Measurements from ENCODE around the gene DTNBP1. TPM values are rescaled to one million over a fixed set of nuclear protein-coding genes. Genes with fewer than 3 reads are reported as not detected.
A peak's percentile ranks its signal among the peaks of the same experiment; 100 is the strongest.

DTNBP1 gene
- total and polyA plus RNA-seq, 4 experiments from 2014 or later = 24.1 to 34.8 (median 29.2) TPM

GRCh38 chr6:15489261-15489962, 173.4 kb downstream of the DTNBP1 start:
- Histone ChIP-seq H3K9me3 (ENCODE audit: control insufficient read depth in 1 of 2, low read length in 2 of 2) (no peaks in the 10 kb centered on the region), H3K27me3 (ENCODE audit: insufficient read depth, low read length) (no peaks in the 10 kb centered on the region), H3K36me3 (ENCODE audit: insufficient read depth, low read length) (peaks cover 10% of the 10 kb centered on the region), H3K27ac (ENCODE audit: low read depth, low read length) (no peak overlapping the region), H3K4me3 (ENCODE audit: low read length in 2 of 2) (no peak overlapping the region), H3K4me1 (ENCODE audit: insufficient read depth, low read length) (peaks cover 7% of the 10 kb centered on the region)
- intact Hi-C loops (cut with micrococcal nuclease) = no loop called here
- CTCF ChIA-PET (ENCODE audit: partially characterized antibody) = interaction anchor here (1.1 to 1.8 kb wide), 2 partner anchors 1277 to 1361 kb away, joined by 3 to 6 read pairs; no protein-coding TSS in a partner anchor
- no peak for DNase-seq
- no peak overlapping the region for H3K4me3 Mint-ChIP-seq
- H3K9me3 Mint-ChIP-seq = peaks cover 0 to 2% (median 0%) of the 10 kb centered on the region in 8 donors
- H3K4me1 Mint-ChIP-seq = peaks cover 21 to 30% (median 23%) of the 10 kb centered on the region in 4 donors
- POLR2A ChIA-PET (ENCODE audit: partially characterized antibody) = no interaction called here
- H3K27me3 Mint-ChIP-seq = no peaks in the 10 kb centered on the region
- H3K27ac Mint-ChIP-seq = peak overlapping the region in 6 of 7 donors; percentile 15 to 73 (median 61)
- peaks cover 13 to 31% of the 10 kb centered on the region in 2 donors for H3K36me3 Mint-ChIP-seq

- H3K27ac Mint-ChIP-seq = peak overlapping the region in 1 of 7 donors; percentile 29
These were observed 175.6 kb downstream of the DTNBP1 start for GRCh38 chr6:15487262-15487661.

GRCh38 chr6:15485936-15486335, 176.9 kb downstream of the DTNBP1 start:
- no peak overlapping the region for H3K4me3 ChIP-seq (ENCODE audit: low read length in 2 of 2)
- no peak overlapping the region for H3K27ac ChIP-seq (ENCODE audit: low read depth, low read length)
- peaks cover 16% of the 10 kb centered on the region for H3K4me1 ChIP-seq (ENCODE audit: insufficient read depth, low read length)
- CTCF ChIA-PET (ENCODE audit: partially characterized antibody) = interaction anchor here (0.6 to 1.7 kb wide), 2 partner anchors 23 to 987 kb away, joined by 3 to 4 read pairs; no protein-coding TSS in a partner anchor
- intact Hi-C loops (cut with micrococcal nuclease) = no loop called here
- POLR2A ChIA-PET (ENCODE audit: partially characterized antibody) = no interaction called here
- no peak for DNase-seq
- H3K4me3 Mint-ChIP-seq = no peak overlapping the region
- H3K27me3 Mint-ChIP-seq = no peaks in the 10 kb centered on the region
- H3K27ac Mint-ChIP-seq = peak overlapping the region in 4 of 7 donors; percentile 7 to 72 (median 45)
- peaks cover 8 to 25% of the 10 kb centered on the region in 2 donors for H3K36me3 Mint-ChIP-seq
- H3K27me3 ChIP-seq (ENCODE audit: insufficient read depth, low read length) = no peaks in the 10 kb centered on the region
- peaks cover 19 to 33% (median 27%) of the 10 kb centered on the region in 4 donors for H3K4me1 Mint-ChIP-seq
- H3K36me3 ChIP-seq (ENCODE audit: insufficient read depth, low read length) = peaks cover 10% of the 10 kb centered on the region
- H3K9me3 ChIP-seq (ENCODE audit: control insufficient read depth in 1 of 2, low read length in 2 of 2) = no peaks in the 10 kb centered on the region
- no peaks in the 10 kb centered on the region for H3K9me3 Mint-ChIP-seq

More at GRCh38 chr6:15487262-15487661, 175.6 kb downstream of the DTNBP1 start:
- H3K27me3 ChIP-seq (ENCODE audit: insufficient read depth, low read length) = no peaks in the 10 kb centered on the region
- Mint-ChIP-seq H3K9me3 (peaks cover 0 to 2% (median 0%) of the 10 kb centered on the region in 8 donors), H3K27me3 (no peaks in the 10 kb centered on the region), H3K36me3 (peaks cover 8 to 29% of the 10 kb centered on the region in 2 donors), H3K4me3 (no peak overlapping the region), H3K4me1 (peaks cover 20 to 33% (median 24%) of the 10 kb centered on the region in 4 donors)
- no peak for DNase-seq
- ChIA-PET CTCF (ENCODE audit: partially characterized antibody) (no interaction called here), POLR2A (ENCODE audit: partially characterized antibody) (no interaction called here)
- peaks cover 10% of the 10 kb centered on the region for H3K36me3 ChIP-seq (ENCODE audit: insufficient read depth, low read length)
- peaks cover 7% of the 10 kb centered on the region for H3K4me1 ChIP-seq (ENCODE audit: insufficient read depth, low read length)
- H3K27ac ChIP-seq (ENCODE audit: low read depth, low read length) = no peak overlapping the region
- intact Hi-C loops (cut with micrococcal nuclease) = no loop called here
- H3K9me3 ChIP-seq (ENCODE audit: control insufficient read depth in 1 of 2, low read length in 2 of 2) = no peaks in the 10 kb centered on the region
- H3K4me3 ChIP-seq (ENCODE audit: low read length in 2 of 2) = no peak overlapping the region

GRCh38 chr6:15484821-15485220, 178.0 kb downstream of the DTNBP1 start:
- H3K4me1 Mint-ChIP-seq = peaks cover 17 to 31% (median 26%) of the 10 kb centered on the region in 4 donors
- H3K27ac Mint-ChIP-seq = peak overlapping the region in 1 of 7 donors; percentile 17
- Histone ChIP-seq H3K4me3 (ENCODE audit: low read length in 2 of 2) (no peak overlapping the region), H3K27me3 (ENCODE audit: insufficient read depth, low read length) (no peaks in the 10 kb centered on the region), H3K27ac (ENCODE audit: low read depth, low read length) (no peak overlapping the region), H3K4me1 (ENCODE audit: insufficient read depth, low read length) (peaks cover 13% of the 10 kb centered on the region), H3K9me3 (ENCODE audit: control insufficient read depth in 1 of 2, low read length in 2 of 2) (no peaks in the 10 kb centered on the region), H3K36me3 (ENCODE audit: insufficient read depth, low read length) (peaks cover 10% of the 10 kb centered on the region)
- H3K4me3 Mint-ChIP-seq = no peak overlapping the region
- DNase-seq = no peak
- ChIA-PET CTCF (ENCODE audit: partially characterized antibody) (interaction anchor here (1.0 to 1.7 kb wide), 2 partner anchors 15 to 21 kb away, joined by 3 to 4 read pairs; no protein-coding TSS in a partner anchor), POLR2A (ENCODE audit: partially characterized antibody) (no interaction called here)
- H3K27me3 Mint-ChIP-seq = no peaks in the 10 kb centered on the region
- H3K36me3 Mint-ChIP-seq = peaks cover 8 to 23% of the 10 kb centered on the region in 2 donors
- no peaks in the 10 kb centered on the region for H3K9me3 Mint-ChIP-seq
- intact Hi-C loops (cut with micrococcal nuclease) = no loop called here

GRCh38 chr6:15484140-15484539, 178.7 kb downstream of the DTNBP1 start:
- H3K27ac ChIP-seq (ENCODE audit: low read depth, low read length) = no peak overlapping the region
- H3K4me3 Mint-ChIP-seq = no peak overlapping the region
- H3K9me3 Mint-ChIP-seq = no peaks in the 10 kb centered on the region
- intact Hi-C loops (cut with micrococcal nuclease) = no loop called here
- DNase-seq = no peak
- ChIA-PET POLR2A (ENCODE audit: partially characterized antibody) (no interaction called here), CTCF (ENCODE audit: partially characterized antibody) (interaction anchor here (1.0 to 1.7 kb wide), 2 partner anchors 14 to 21 kb away, joined by 3 to 4 read pairs; no protein-coding TSS in a partner anchor)
- H3K36me3 Mint-ChIP-seq = peaks cover 8 to 21% of the 10 kb centered on the region in 2 donors
- H3K4me3 ChIP-seq (ENCODE audit: low read length in 2 of 2) = no peak overlapping the region
- no peaks in the 10 kb centered on the region for H3K9me3 ChIP-seq (ENCODE audit: control insufficient read depth in 1 of 2, low read length in 2 of 2)
- no peaks in the 10 kb centered on the region for H3K27me3 ChIP-seq (ENCODE audit: insufficient read depth, low read length)
- peak overlapping the region in 2 of 7 donors; percentile 18 to 37 for H3K27ac Mint-ChIP-seq
- peaks cover 7% of the 10 kb centered on the region for H3K36me3 ChIP-seq (ENCODE audit: insufficient read depth, low read length)
- H3K4me1 ChIP-seq (ENCODE audit: insufficient read depth, low read length) = peaks cover 13% of the 10 kb centered on the region
- H3K4me1 Mint-ChIP-seq = peaks cover 16 to 35% (median 29%) of the 10 kb centered on the region in 4 donors
- H3K27me3 Mint-ChIP-seq = no peaks in the 10 kb centered on the region

GRCh38 chr6:15483060-15483459, 179.8 kb downstream of the DTNBP1 start:
- no peaks in the 10 kb centered on the region for H3K27me3 Mint-ChIP-seq

More at GRCh38 chr6:15483060-15483459, 179.8 kb downstream of the DTNBP1 start:
- POLR2A ChIA-PET (ENCODE audit: partially characterized antibody) = no interaction called here
- H3K36me3 Mint-ChIP-seq = peaks cover 8 to 12% of the 10 kb centered on the region in 2 donors
- Histone ChIP-seq H3K4me3 (ENCODE audit: low read length in 2 of 2) (no peak overlapping the region), H3K4me1 (ENCODE audit: insufficient read depth, low read length) (peaks cover 13% of the 10 kb centered on the region), H3K27ac (ENCODE audit: low read depth, low read length) (no peak overlapping the region), H3K36me3 (ENCODE audit: insufficient read depth, low read length) (peaks cover 5% of the 10 kb centered on the region), H3K9me3 (ENCODE audit: control insufficient read depth in 1 of 2, low read length in 2 of 2) (no peaks in the 10 kb centered on the region), H3K27me3 (ENCODE audit: insufficient read depth, low read length) (no peaks in the 10 kb centered on the region)
- H3K9me3 Mint-ChIP-seq = no peaks in the 10 kb centered on the region
- no peak overlapping the region for H3K4me3 Mint-ChIP-seq
- H3K4me1 Mint-ChIP-seq = peaks cover 21 to 38% (median 33%) of the 10 kb centered on the region in 4 donors
- intact Hi-C loops (cut with micrococcal nuclease) = no loop called here
- H3K27ac Mint-ChIP-seq = no peak overlapping the region
- CTCF ChIA-PET (ENCODE audit: partially characterized antibody) = no interaction called here
- DNase-seq = no peak
